ENCODE measurements around the gene TXNDC2.
"Not testable (repeated sequence)": the region's sequence is repeated elsewhere in the genome, so short reads cannot be mapped to it uniquely, and the experiment has no call there.

TXNDC2 gene

DNA sequence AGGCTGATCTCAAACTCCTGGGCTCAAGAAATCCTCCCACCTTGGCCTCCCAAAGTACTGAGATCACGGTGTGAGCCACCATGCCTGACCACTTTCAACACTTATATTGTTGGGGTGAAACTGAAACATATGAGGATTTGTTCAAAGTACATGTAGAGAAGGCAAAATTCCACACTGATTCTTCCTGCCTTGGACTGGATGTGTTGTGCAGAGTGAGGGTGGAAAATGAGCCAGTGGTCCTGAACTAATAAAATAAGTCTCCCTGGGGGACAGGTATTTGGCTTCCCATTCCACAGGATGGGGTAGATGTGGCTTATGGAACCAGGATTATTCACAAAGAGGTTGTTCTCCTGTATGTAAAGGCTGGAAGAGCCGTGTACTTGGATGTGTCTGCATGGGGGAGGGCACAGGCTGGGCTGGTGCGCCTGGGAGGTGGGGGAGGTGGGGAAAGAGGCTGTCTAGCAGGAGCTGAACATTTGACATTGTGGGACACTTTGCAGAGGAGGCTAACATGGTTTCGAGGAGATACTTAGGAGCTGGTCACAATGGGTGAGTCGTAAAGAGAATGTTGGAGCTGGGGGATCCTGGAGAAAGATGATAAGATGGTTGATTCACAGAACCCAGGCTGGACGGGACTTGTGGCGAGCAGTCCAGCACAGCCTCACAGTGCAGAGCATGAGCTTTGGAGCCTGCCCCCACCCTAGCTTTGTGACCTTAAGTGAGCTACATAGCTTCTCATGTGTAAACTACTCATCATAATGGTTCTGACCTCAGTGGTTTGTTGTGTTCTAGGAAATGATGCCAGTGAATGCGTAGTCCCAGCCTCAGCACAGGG is at the start of gene TXNDC2:
TXNDC2 (plus strand) TSS at position 804 of the 835 bp plus-strand sequence. CDS start 708 bp downstream, outside the sequence.
- no peak for DNase-seq

- no peak for DNase-seq
Measured at GRCh38 chr18:9838144-9838877, 47.5 kb upstream of the TXNDC2 start.

DNA sequence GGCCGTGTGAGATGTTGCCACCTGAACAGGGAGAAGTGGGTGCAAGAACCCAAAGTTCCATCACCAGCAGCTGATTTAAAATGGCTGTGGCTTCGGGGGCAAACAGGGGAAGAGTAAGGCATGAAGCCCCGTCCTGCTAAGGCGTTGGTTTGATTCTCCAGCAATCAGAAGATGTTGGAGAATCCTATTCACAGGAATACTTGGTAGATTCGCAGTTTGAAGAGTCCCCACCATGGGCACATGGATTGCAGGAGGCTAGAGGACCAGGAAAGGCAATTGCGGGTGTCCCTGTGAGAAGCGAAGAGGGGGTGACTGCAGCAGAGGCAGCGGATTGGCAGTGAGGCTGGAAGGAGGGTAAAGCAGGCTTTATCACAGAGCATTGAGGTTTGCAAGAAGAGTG is 46.6 kb upstream of the TXNDC2 start:
- no peak for DNase-seq

- DNase-seq, result no peak
Measured at GRCh38 chr18:9839853-9840252, 45.9 kb upstream of the TXNDC2 start.

DNA sequence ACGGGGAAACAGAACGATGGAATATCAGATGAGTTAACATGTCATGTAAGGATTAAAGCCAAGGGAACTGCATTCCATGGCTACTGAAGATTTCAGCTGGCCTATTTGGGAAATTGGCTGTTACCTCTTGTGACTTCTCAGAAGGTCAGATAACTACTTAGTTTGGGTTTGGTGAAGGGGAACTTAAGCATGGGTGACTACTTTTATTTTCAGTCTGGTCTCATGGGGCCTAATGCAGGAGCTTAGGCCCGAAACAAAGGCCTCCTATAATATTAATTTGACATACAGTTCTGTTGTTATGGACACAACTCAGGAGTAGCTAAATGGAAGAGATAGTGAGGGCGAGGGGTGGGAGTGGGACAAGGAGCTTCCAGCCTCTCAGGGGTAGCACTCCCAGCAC is 44.0 kb upstream of the TXNDC2 start:
- DNase-seq, result no peak

- no peak for DNase-seq
Measured at GRCh38 chr18:9842448-9842847, 43.3 kb upstream of the TXNDC2 start.

DNA sequence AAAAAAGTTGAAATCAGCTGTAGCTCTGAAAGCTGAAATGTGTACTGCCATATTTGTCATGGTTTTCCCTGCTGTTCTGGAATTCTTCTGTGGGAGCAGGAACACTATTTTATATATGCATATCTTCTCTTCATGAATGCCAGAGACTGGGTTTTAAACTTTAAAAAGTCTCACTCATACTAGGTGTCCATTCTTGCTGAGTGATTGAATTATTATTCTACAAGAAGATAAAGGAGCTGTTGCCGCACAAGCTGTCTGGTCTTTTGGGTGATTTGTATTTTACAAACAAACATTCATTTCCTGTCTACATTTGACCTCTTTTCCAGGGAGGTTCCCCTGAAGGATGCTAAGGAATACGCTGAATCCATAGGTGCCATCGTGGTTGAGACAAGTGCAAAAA is 40.5 kb upstream of the TXNDC2 start:
- DNase-seq, result no peak

DNA sequence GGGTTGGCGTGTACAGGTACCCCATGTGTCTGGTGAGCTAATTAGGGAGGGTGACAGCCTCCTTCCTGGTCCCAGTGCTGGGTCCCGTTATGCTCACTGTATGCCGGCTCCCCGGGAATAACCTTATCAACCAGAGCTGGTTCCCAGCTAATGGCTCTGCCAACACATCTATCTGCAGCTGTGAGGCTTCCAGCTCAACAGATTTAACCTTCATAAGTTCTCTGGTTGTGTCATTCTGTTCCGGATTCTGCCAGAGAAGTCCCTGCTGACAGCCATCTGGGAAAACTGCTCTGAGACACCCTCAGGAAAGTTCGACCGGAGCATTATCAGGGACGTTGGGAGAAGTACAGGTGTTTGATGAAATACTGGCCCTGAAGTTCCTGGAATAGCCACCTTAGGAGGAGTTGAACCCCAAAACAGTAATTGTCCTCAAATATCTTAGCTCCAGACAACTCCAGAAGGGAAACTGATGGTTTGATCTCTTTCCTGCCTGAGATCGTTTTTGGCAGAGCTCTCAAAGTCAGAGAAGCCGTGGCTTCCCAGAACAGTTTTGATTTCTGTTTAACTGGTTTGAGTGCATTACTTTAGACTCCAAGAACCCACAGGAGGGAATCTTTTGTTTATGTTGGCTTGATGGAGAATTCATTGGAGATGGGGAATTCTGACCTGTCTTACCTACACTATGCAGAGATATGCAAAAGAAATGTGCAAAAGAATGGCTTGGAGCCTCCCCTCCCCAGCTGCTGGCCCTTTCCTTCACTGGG is 39.4 kb upstream of the TXNDC2 start:
- no peak for DNase-seq

- DNase-seq, result no peak
Measured at GRCh38 chr18:9848170-9848879, 37.4 kb upstream of the TXNDC2 start.

DNA sequence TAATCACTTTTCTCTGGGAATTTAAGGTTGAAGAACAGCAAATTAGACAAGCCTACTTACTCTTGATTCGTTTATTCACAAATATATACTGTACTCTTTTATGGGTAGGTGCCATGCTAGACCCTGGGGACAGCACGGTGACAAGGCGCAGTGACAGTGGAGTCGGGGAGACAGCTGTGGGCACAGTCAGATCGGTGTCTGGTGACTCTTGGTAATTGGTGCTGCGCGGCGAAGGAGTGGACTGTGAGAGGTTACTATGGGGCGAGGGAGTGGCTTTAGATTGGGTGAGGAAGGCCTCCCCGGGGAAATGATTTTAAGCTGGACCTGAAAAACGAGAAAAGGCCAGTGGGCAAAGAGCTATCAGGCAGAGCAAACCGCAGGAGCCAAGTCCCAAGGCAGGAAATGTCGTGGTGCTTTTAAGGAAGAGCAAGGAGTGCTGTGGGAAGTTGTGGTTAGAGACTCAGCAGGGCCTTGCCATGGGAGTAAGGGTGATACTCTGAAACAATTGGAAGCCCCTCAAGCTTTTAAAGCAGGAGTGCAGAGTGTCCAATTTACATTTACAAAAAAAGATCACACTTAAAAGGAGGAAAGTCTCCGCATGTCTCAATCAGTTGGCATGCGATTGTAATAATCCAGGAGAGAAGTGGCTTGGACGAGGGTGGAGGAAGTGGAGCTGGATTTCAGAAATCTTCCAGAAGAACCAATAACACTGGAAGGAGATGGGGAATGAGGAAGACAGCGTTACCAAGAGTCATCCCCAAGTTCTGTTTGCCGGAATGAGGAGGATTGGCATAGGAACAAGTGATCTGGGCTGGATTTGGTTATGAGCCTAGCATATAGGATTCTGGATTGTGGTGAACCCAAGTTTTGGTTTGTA is 36.1 kb upstream of the TXNDC2 start:
- DNase-seq, result no peak

- DNase-seq, result no peak
Measured at GRCh38 chr18:9850309-9850708, 35.5 kb upstream of the TXNDC2 start.

- no peak for DNase-seq
Measured at GRCh38 chr18:9851511-9851910, 34.3 kb upstream of the TXNDC2 start.

DNA sequence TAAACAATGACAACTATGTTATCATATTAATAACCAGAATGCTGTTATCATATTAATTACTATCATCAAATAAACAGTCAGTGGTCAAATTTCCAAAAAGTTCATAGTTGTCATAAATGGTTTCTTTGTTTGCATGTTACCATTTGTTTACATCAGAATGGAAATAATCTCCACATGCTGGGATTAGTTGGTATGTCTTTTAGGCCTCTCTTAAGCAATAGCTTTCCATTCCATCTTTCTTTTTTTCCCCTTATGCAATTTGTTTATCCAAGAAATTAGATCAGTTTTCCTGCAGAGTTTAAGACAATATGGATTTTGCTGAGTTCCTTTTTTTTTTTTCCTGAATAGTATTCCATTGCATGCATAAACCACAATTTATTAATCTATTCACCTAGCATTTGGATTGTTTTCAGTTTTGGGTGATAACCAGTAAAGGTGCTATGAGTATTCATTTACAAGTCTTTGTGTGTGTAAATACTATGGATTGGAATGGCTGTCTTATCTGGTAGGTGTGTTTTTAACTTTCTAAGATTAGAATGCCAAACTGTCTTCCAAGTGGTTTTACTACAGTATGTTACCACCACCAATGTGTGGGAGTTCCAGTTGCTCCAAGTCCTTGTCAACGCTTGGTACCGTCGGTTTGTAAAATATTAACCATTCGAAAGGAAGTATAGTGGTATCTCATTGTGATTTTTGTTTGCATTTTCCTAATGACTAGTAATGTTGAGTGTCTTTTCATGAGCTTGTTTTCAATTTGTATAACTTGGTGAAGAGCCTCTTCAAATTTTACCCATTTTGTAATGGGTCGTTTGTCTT is 33.3 kb upstream of the TXNDC2 start:
- no peak for DNase-seq

- DNase-seq, result no peak
Measured at GRCh38 chr18:9854801-9855676, 30.7 kb upstream of the TXNDC2 start.

DNA sequence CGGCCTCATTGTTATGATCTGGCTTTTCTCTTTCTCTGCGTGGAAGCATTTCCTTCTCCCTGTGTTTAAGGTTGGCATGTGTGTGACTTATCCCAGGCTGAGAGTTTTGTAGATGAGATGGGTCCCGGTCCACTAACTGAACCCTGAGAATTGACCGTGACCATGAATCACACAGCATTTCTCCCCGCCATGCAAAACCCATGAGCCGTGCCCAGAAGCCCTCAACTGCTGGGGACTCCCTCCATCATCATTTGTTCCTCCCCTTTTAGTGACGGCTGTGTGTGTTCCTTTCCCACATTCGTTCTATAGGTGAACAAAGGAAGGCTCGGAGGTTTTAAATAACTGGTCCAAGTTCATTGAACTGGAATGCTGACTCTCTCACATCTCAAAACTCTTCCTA is 30.1 kb upstream of the TXNDC2 start:
- no peak for DNase-seq

- DNase-seq, result no peak
Measured at GRCh38 chr18:9856092-9856491, 29.7 kb upstream of the TXNDC2 start.

GRCh38 chr18:9857479-9857998 is 28.2 kb upstream of the TXNDC2 start:
- DNase-seq, result not testable (repeated sequence)

- DNase-seq, result no peak
Measured at GRCh38 chr18:9858642-9859041, 27.1 kb upstream of the TXNDC2 start.

GRCh38 chr18:9859232-9859631 is 26.5 kb upstream of the TXNDC2 start:
- DNase-seq, result no peak

DNA sequence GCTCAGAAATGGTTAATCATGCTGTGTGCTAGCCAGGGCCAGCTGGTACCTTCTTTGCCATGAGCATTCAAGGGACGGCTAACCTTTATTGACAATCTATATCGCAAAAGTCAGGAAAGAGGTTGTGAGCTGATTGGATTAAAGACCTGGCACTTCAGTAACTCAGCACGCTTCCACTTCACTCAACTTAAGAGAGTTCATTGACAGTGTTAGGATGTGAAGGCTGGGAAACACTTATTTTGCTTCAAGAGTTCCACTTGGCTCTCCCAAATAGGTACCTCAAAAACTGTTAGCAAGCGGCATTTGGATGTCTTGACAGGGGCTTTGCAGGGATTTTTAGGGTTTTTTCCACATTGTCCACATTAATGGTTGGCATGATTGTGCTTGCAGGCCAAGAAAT is 25.1 kb upstream of the TXNDC2 start:
- DNase-seq, result no peak
